Measurements from ENCODE around the gene KHK.

KHK gene

GRCh38 chr2:27125104-27125503 lies 38.5 kb downstream of the KHK start:
- no peak overlapping the region for H2AFZ ChIP-seq (ENCODE audit: low read length)
- H3K4me1 ChIP-seq (ENCODE audit: insufficient read depth, low read length, severe bottlenecking) = peaks cover 12% of the 10 kb centered on the region
- no peak overlapping the region for H3K4me3 ChIP-seq (ENCODE audit: low read depth, low read length, poor library complexity, severe bottlenecking)
- H3K9ac ChIP-seq (ENCODE audit: low read length) = no peak overlapping the region
- no peaks in the 10 kb centered on the region for H3F3A ChIP-seq (ENCODE audit: insufficient read depth, low read length)
- H3K27ac ChIP-seq (ENCODE audit: low read depth, low read length, poor library complexity, severe bottlenecking) = no peak overlapping the region
- no peaks in the 10 kb centered on the region for H3K9me3 ChIP-seq (ENCODE audit: low read length)
- H3K9me2 ChIP-seq (ENCODE audit: low read depth, low read length) = no peaks in the 10 kb centered on the region
- TF ChIP-seq EZH2 (IDR thresholded peaks at IDR 0.05; ENCODE audit: borderline replicate concordance, low read length) = no peak
- TF ChIP-seq CTCF (IDR thresholded peaks at IDR 0.05; ENCODE audit: low read length) = no peak
- no peaks in the 10 kb centered on the region for H3K27me3 ChIP-seq (ENCODE audit: insufficient read depth, low read length)
- H3K79me2 ChIP-seq (ENCODE audit: insufficient read depth, low read length) = no peaks in the 10 kb centered on the region
- peaks cover 6% of the 10 kb centered on the region; the same call in 1 of the 2 replicates for H3K36me3 ChIP-seq (ENCODE audit: insufficient read depth, low read length)
- H3K4me2 ChIP-seq (ENCODE audit: low read length) = no peak overlapping the region
- no peaks in the 10 kb centered on the region for H4K20me1 ChIP-seq (ENCODE audit: insufficient read depth, low read length)

- Histone ChIP-seq H3K9me2 (ENCODE audit: low read depth, low read length) (no peaks in the 10 kb centered on the region), H4K20me1 (ENCODE audit: insufficient read depth, low read length) (no peaks in the 10 kb centered on the region), H3K4me1 (ENCODE audit: insufficient read depth, low read length, severe bottlenecking) (peaks cover 12% of the 10 kb centered on the region), H3K27me3 (ENCODE audit: insufficient read depth, low read length) (no peaks in the 10 kb centered on the region), H3K9me3 (ENCODE audit: low read length) (no peaks in the 10 kb centered on the region), H3K79me2 (ENCODE audit: insufficient read depth, low read length) (no peaks in the 10 kb centered on the region), H3K4me2 (ENCODE audit: low read length) (no peak overlapping the region), H3K4me3 (ENCODE audit: low read depth, low read length, poor library complexity, severe bottlenecking) (no peak overlapping the region), H3K9ac (ENCODE audit: low read length) (no peak overlapping the region), H3F3A (ENCODE audit: insufficient read depth, low read length) (no peaks in the 10 kb centered on the region), H3K36me3 (ENCODE audit: insufficient read depth, low read length) (peaks cover 18% of the 10 kb centered on the region), H2AFZ (ENCODE audit: low read length) (no peak overlapping the region), H3K27ac (ENCODE audit: low read depth, low read length, poor library complexity, severe bottlenecking) (no peak overlapping the region)
- TF ChIP-seq CTCF (IDR thresholded peaks at IDR 0.05; ENCODE audit: low read length) = no peak
- TF ChIP-seq EZH2 (IDR thresholded peaks at IDR 0.05; ENCODE audit: borderline replicate concordance, low read length) = no peak
These were observed 39.7 kb downstream of the KHK start for GRCh38 chr2:27126252-27126710.

- H3K9me2 ChIP-seq (ENCODE audit: low read depth, low read length) = no peaks in the 10 kb centered on the region
- no peak overlapping the region for H3K9ac ChIP-seq (ENCODE audit: low read length)
- no peaks in the 10 kb centered on the region for H3F3A ChIP-seq (ENCODE audit: insufficient read depth, low read length)
- H3K4me1 ChIP-seq (ENCODE audit: insufficient read depth, low read length, severe bottlenecking) = peaks cover 12% of the 10 kb centered on the region
- no peaks in the 10 kb centered on the region for H3K79me2 ChIP-seq (ENCODE audit: insufficient read depth, low read length)
- H3K36me3 ChIP-seq (ENCODE audit: insufficient read depth, low read length) = peaks cover 34% of the 10 kb centered on the region
- H4K20me1 ChIP-seq (ENCODE audit: insufficient read depth, low read length) = no peaks in the 10 kb centered on the region
- TF ChIP-seq CTCF (IDR thresholded peaks at IDR 0.05; ENCODE audit: low read length) (no peak), EZH2 (IDR thresholded peaks at IDR 0.05; ENCODE audit: borderline replicate concordance, low read length) (no peak)
- H3K4me2 ChIP-seq (ENCODE audit: low read length) = no peak overlapping the region
- H3K9me3 ChIP-seq (ENCODE audit: low read length) = no peaks in the 10 kb centered on the region
- H3K27ac ChIP-seq (ENCODE audit: low read depth, low read length, poor library complexity, severe bottlenecking) = no peak overlapping the region
- H2AFZ ChIP-seq (ENCODE audit: low read length) = no peak overlapping the region
- H3K4me3 ChIP-seq (ENCODE audit: low read depth, low read length, poor library complexity, severe bottlenecking) = no peak overlapping the region
- no peaks in the 10 kb centered on the region for H3K27me3 ChIP-seq (ENCODE audit: insufficient read depth, low read length)
These were observed 41.5 kb downstream of the KHK start for GRCh38 chr2:27127883-27128667.

All from OCI-LY1 (cell line).